ENCODE measurements around the gene ITPR1.
A peak's percentile ranks its signal among the peaks of the same experiment; 100 is the strongest.
"Not testable (repeated sequence)": the region's sequence is repeated elsewhere in the genome, so short reads cannot be mapped to it uniquely, and the experiment has no call there.

ITPR1 gene

GRCh38 chr3:4596612-4597011 is 103.5 kb downstream of the ITPR1 start:
- DNase-seq (ENCODE audit: low read depth) = no peak

- DNase-seq (ENCODE audit: low read depth) = no peak
These were observed 104.2 kb downstream of the ITPR1 start for GRCh38 chr3:4597208-4597985.

GRCh38 chr3:4598232-4598631 is 105.1 kb downstream of the ITPR1 start:
- DNase-seq (ENCODE audit: low read depth) = not testable (repeated sequence)

GRCh38 chr3:4599612-4600011 is 106.5 kb downstream of the ITPR1 start:
- no peak for DNase-seq (ENCODE audit: low read depth)

- DNase-seq (ENCODE audit: low read depth) = no peak
These were observed 107.3 kb downstream of the ITPR1 start for GRCh38 chr3:4600493-4600892.

GRCh38 chr3:4601892-4602291 is 108.7 kb downstream of the ITPR1 start:
- peak; percentile 41 for DNase-seq (ENCODE audit: low read depth)

GRCh38 chr3:4604693-4605092 is 111.5 kb downstream of the ITPR1 start:
- DNase-seq (ENCODE audit: low read depth) = no peak

GRCh38 chr3:4606911-4607310 is 113.8 kb downstream of the ITPR1 start:
- DNase-seq (ENCODE audit: low read depth) = no peak

GRCh38 chr3:4613366-4613765 is 120.2 kb downstream of the ITPR1 start:
- no peak for DNase-seq (ENCODE audit: low read depth)

GRCh38 chr3:4614070-4614469 is 120.9 kb downstream of the ITPR1 start:
- DNase-seq (ENCODE audit: low read depth) = no peak

GRCh38 chr3:4614927-4615326 is 121.8 kb downstream of the ITPR1 start:
- DNase-seq (ENCODE audit: low read depth) = no peak

- no peak for DNase-seq (ENCODE audit: low read depth)
These were observed 122.6 kb downstream of the ITPR1 start for GRCh38 chr3:4615750-4616149.

- no peak for DNase-seq (ENCODE audit: low read depth)
These were observed 130.4 kb downstream of the ITPR1 start for GRCh38 chr3:4623421-4623999.

- DNase-seq (ENCODE audit: low read depth) = no peak
These were observed 134.7 kb downstream of the ITPR1 start for GRCh38 chr3:4627651-4628375.

- no peak for DNase-seq (ENCODE audit: low read depth)
These were observed 136.2 kb downstream of the ITPR1 start for GRCh38 chr3:4629095-4630007.

GRCh38 chr3:4633078-4634004 is 140.2 kb downstream of the ITPR1 start:
- DNase-seq (ENCODE audit: low read depth) = peak; percentile 70

GRCh38 chr3:4634894-4635293 is 141.7 kb downstream of the ITPR1 start:
- no peak for DNase-seq (ENCODE audit: low read depth)

- no peak for DNase-seq (ENCODE audit: low read depth)
These were observed 144.1 kb downstream of the ITPR1 start for GRCh38 chr3:4637265-4637664.

- DNase-seq (ENCODE audit: low read depth) = no peak
These were observed 148.9 kb downstream of the ITPR1 start for GRCh38 chr3:4641863-4642563.

GRCh38 chr3:4642611-4643010 is 149.5 kb downstream of the ITPR1 start:
- no peak for DNase-seq (ENCODE audit: low read depth)
